Progenitor cell of endocrine pancreas (in vitro differentiated cells): ENCODE measurements around the gene SUV39H1. TPM values are rescaled to one million over a fixed set of nuclear protein-coding genes. Genes with fewer than 3 reads are reported as not detected.
"Not testable (repeated sequence)": the region's sequence is repeated elsewhere in the genome, so short reads cannot be mapped to it uniquely, and the experiment has no call there.

Experiments
- DNase-seq: peaks from one replicate; pipeline ENCODE4 v3.0.0; 2021; ENCODE audit warnings: low spot score; ENCODE audit not compliant: unreplicated experiment
- H3K27ac Mint-ChIP-seq: 2 replicates; pipeline ENCODE4 v1.8.0; 2021; ENCODE audit warnings: mild to moderate bottlenecking, moderate library complexity, mixed read lengths
- H3K27me3 Mint-ChIP-seq: 2 replicates; pipeline ENCODE4 v1.8.0; 2021; ENCODE audit warnings: mixed read lengths
- H3K36me3 Mint-ChIP-seq: 2 replicates; pipeline ENCODE4 v1.8.0; 2022; ENCODE audit warnings: mixed read lengths; ENCODE audit not compliant: insufficient read depth
- H3K4me1 Mint-ChIP-seq: 2 replicates; pipeline ENCODE4 v1.8.0; 2021; ENCODE audit warnings: low read depth, mixed read lengths
- H3K4me3 Mint-ChIP-seq: 2 replicates; pipeline ENCODE4 v1.8.0; 2021; ENCODE audit warnings: low read depth, mild to moderate bottlenecking, moderate library complexity, mixed read lengths
- H3K9me3 Mint-ChIP-seq: 2 replicates; pipeline ENCODE4 v1.8.0; 2021; ENCODE audit warnings: low read depth, mixed read lengths
- CTCF ChIP-seq: fragments of 200-600 bp; sonication (generic); IDR thresholded peaks from one replicate; pipeline ENCODE4 v1.5.0; 2021; ENCODE audit warnings: antibody characterized with exemption, mild to moderate bottlenecking; ENCODE audit not compliant: unreplicated experiment
- total RNA-seq: library from RNA; stranded (reverse); gene quantifications from 2 replicates; pipeline ENCODE4 v1.2.1, GENCODE V29; 2021

The SUV39H1 gene
- total RNA-seq, 1 donor from 2014 or later, result 7.4 TPM

- no peak for DNase-seq
- H3K27ac Mint-ChIP-seq, result no peak overlapping the region
- H3K27me3 Mint-ChIP-seq, result no peaks in the 10 kb centered on the region
- no peak for TF ChIP-seq CTCF
- no peak overlapping the region for H3K4me3 Mint-ChIP-seq
- peaks cover 13% of the 10 kb centered on the region for H3K9me3 Mint-ChIP-seq
- H3K36me3 Mint-ChIP-seq, result peaks cover 3% of the 10 kb centered on the region
- H3K4me1 Mint-ChIP-seq, result no peaks in the 10 kb centered on the region
These were observed 33.3 kb upstream of the SUV39H1 start for GRCh38 chrX:48663241-48663640.

GRCh38 chrX:48664156-48664555 is 32.4 kb upstream of the SUV39H1 start:
- Mint-ChIP-seq H3K4me1 (no peaks in the 10 kb centered on the region), H3K4me3 (no peak overlapping the region), H3K27ac (no peak overlapping the region), H3K27me3 (no peaks in the 10 kb centered on the region), H3K9me3 (peaks cover 13% of the 10 kb centered on the region), H3K36me3 (peaks cover 3% of the 10 kb centered on the region)
- DNase-seq, result no peak
- TF ChIP-seq CTCF, result no peak

GRCh38 chrX:48665991-48666390 is 30.5 kb upstream of the SUV39H1 start:
- no peak for DNase-seq
- Mint-ChIP-seq H3K4me3 (no peak overlapping the region), H3K27me3 (no peaks in the 10 kb centered on the region), H3K27ac (no peak overlapping the region), H3K9me3 (peaks cover 9% of the 10 kb centered on the region), H3K4me1 (no peaks in the 10 kb centered on the region), H3K36me3 (peaks cover 2% of the 10 kb centered on the region)
- no peak for TF ChIP-seq CTCF

- Mint-ChIP-seq H3K4me3 (no peak overlapping the region), H3K4me1 (no peaks in the 10 kb centered on the region), H3K27me3 (no peaks in the 10 kb centered on the region), H3K36me3 (no peaks in the 10 kb centered on the region), H3K27ac (no peak overlapping the region), H3K9me3 (peaks cover 5% of the 10 kb centered on the region)
- TF ChIP-seq CTCF, result no peak
- no peak for DNase-seq
These were observed 29.9 kb upstream of the SUV39H1 start for GRCh38 chrX:48666649-48667048.

GRCh38 chrX:48667509-48667908 is 29.0 kb upstream of the SUV39H1 start:
- H3K9me3 Mint-ChIP-seq, result peaks cover 5% of the 10 kb centered on the region
- TF ChIP-seq CTCF, result no peak
- DNase-seq, result no peak
- H3K36me3 Mint-ChIP-seq, result no peaks in the 10 kb centered on the region
- no peak overlapping the region for H3K4me3 Mint-ChIP-seq
- H3K27me3 Mint-ChIP-seq, result no peaks in the 10 kb centered on the region
- no peak overlapping the region for H3K27ac Mint-ChIP-seq
- H3K4me1 Mint-ChIP-seq, result no peaks in the 10 kb centered on the region

- not testable (repeated sequence) for H3K27ac Mint-ChIP-seq, H3K27me3 Mint-ChIP-seq, H3K36me3 Mint-ChIP-seq, H3K4me3 Mint-ChIP-seq, H3K4me1 Mint-ChIP-seq, DNase-seq, H3K9me3 Mint-ChIP-seq
These were observed 28.3 kb upstream of the SUV39H1 start for GRCh38 chrX:48668187-48668586.
